Testis (tissue), 3 donors: ENCODE data around the gene TJP1. TPM values are rescaled to one million over a fixed set of nuclear protein-coding genes. Genes with fewer than 3 reads are reported as not detected.

Experiments
- DNase-seq: peaks from one replicate; pipeline ENCODE4 v3.0.0-alpha.2; 2019
- H3K27ac ChIP-seq, 2 donors: fragments of 200-600 bp; sonication (generic); one replicate each; pipeline ENCODE4 v1.5.1; 2019
- H3K27me3 ChIP-seq: fragments of 200-600 bp; sonication (generic); one replicate; pipeline ENCODE4 v1.5.1; 2019
- H3K36me3 ChIP-seq: fragments of 200-600 bp; sonication (generic); one replicate; pipeline ENCODE4 v1.5.1; 2017; ENCODE audit warnings: low read depth; ENCODE audit errors: missing control alignments
- H3K4me1 ChIP-seq: fragments of 200-600 bp; sonication (generic); one replicate; pipeline ENCODE4 v1.5.1; 2019
- H3K4me3 ChIP-seq, 2 donors: fragments of 200-600 bp; sonication (generic); one replicate each; pipeline ENCODE4 v1.5.1; 2017 to 2019
- H3K9me3 ChIP-seq: fragments of 200-600 bp; sonication (generic); one replicate; pipeline ENCODE4 v1.5.1; 2017
- POLR2A ChIP-seq: fragments of 450-650 bp; IDR thresholded peaks from one replicate; pipeline ENCODE4 v1.6.1; 2017; ENCODE audit warnings: antibody characterized with exemption, mild to moderate bottlenecking, moderate library complexity
- whole genome bisulfite sequencing, 2 donors: methylation state at CpG; one replicate each; pipeline ENCODE4 v1.1.5; 2018; 5-methylcytosine and 5-hydroxymethylcytosine counted together
- intact Hi-C: fragments of 100-400 bp; cut with DNase I; formaldehyde crosslinking; loops from one replicate; pipeline ENCODE4 v1.15.1; 2023; ENCODE audit warnings: low total_unique reads
- polyA plus RNA-seq: library from polyadenylated mRNA; stranded (reverse); fragments of 350-450 nt; fragmentation: Illumina TruSeq; extraction: RNeasy Lipid Tissue Mini Kit (QIAGEN cat#74804); gene quantifications from one replicate; pipeline ENCODE4 v1.2.3, GENCODE V29; 2014; ENCODE audit warnings: low read depth, low replicate concordance; ENCODE audit not compliant: insufficient read depth
- total RNA-seq, 2 donors: library from RNA; depleted of rRNA; stranded (reverse); fragments of >200 nt; gene quantifications; one replicate each; pipeline ENCODE4 v1.2.3, GENCODE V29; 2016
- TF ChIP-seq, protein P1 (sequence below), 3 experiments: fragments of 450-650 bp in 2 of 3; fragments of 200-600 bp in 1 of 3; sonication (generic) in 1 of 3; IDR thresholded peaks; one replicate each; pipeline ENCODE4 v1.5.1; 2016 to 2019; ENCODE audit warnings: antibody characterized with exemption in 3 of 3, mild to moderate bottlenecking in 2 of 3, moderate library complexity in 1 of 3

Gene TJP1
- total and polyA plus RNA-seq, 3 donors from 2014 or later, result 102 to 315 (median 255) TPM

DNA sequence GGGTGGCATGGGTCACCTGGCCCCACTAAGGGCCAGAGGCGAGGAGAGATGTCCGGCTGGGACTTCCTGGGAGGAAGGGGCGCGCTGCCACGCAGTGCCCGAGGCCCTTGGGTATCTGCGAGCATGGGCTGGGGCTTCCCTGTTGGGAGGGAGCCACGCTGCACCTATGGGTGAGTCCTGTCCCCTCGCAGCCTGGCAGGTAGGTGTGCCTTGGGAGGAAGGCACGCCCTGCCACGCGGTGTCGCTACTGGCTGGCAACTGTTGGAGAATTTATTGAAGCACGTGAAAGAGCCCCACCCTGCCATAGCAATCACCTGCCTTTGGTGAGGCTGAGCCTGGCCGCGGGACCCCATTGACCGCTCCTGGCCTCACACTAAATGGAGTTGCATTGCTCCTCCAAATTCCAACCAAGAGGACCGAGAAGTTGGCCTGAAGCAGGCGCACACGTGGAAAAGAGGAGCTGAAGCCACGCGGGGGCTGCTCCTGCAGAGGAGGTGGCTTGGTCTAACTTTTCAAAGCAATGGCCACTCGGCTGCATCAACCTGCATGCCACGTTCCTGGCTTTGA lies 134.2 kb downstream of the TJP1 start:
- H3K27me3 ChIP-seq, result no peaks in the 10 kb centered on the region

DNA sequence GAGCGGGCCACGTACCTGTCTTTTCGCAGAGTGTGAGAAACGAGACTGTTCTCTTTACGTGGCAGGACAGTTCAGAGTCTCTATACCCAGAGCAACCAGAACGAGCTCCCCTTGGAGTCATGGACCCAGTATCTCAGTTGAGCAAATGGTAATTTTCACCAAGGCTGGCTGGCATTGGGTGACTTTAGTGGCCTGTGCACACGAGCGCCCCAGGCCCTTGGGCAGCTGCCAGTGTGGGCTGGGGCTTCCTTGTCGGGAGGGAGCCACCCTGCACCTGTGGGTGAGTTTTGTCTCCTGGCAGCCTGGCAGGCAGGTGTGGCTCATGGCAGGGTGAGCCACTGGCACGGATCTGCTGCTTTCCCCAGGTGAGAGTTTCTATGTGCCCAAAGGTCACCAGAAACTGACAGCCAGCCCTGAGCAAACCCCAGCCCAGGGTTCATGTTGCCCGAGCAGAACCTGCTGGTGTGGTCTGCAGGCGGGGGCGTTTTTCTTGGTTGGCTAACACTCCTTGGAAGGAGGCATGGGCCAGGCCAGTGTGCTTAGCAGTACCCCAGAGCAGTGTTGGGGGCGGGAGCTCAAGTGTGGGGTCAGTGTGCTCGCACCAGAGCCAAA lies 135.0 kb downstream of the TJP1 start:
- TF ChIP-seq, protein P1, sequence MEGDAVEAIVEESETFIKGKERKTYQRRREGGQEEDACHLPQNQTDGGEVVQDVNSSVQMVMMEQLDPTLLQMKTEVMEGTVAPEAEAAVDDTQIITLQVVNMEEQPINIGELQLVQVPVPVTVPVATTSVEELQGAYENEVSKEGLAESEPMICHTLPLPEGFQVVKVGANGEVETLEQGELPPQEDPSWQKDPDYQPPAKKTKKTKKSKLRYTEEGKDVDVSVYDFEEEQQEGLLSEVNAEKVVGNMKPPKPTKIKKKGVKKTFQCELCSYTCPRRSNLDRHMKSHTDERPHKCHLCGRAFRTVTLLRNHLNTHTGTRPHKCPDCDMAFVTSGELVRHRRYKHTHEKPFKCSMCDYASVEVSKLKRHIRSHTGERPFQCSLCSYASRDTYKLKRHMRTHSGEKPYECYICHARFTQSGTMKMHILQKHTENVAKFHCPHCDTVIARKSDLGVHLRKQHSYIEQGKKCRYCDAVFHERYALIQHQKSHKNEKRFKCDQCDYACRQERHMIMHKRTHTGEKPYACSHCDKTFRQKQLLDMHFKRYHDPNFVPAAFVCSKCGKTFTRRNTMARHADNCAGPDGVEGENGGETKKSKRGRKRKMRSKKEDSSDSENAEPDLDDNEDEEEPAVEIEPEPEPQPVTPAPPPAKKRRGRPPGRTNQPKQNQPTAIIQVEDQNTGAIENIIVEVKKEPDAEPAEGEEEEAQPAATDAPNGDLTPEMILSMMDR (IDR thresholded peaks at IDR 0.05), result no peak
- TF ChIP-seq POLR2A, result no peak
- Histone ChIP-seq H3K4me1 (no peaks in the 10 kb centered on the region), H3K4me3 (peak overlapping the region in 1 of 2 donors; percentile 2), H3K36me3 (no peaks in the 10 kb centered on the region), H3K27ac (no peak overlapping the region), H3K27me3 (no peaks in the 10 kb centered on the region), H3K9me3 (no peaks in the 10 kb centered on the region)
- peak; percentile 16 for DNase-seq
- intact Hi-C loops, result no loop called here
- WGBS, 2 donors, result 45 to 61% methylated on average over 3 to 15 of the region's 15 CpGs

More for the DNA sequence above, 134.2 kb downstream of the TJP1 start:
- TF ChIP-seq, protein P1 (IDR thresholded peaks at IDR 0.05), result no peak
- TF ChIP-seq POLR2A, result no peak
- 29 to 64% methylated on average over 2 to 24 of the region's 24 CpGs for WGBS, 2 donors
- H3K36me3 ChIP-seq, result no peaks in the 10 kb centered on the region
- DNase-seq, result peak; percentile 14
- H3K4me1 ChIP-seq, result no peaks in the 10 kb centered on the region
- H3K9me3 ChIP-seq, result no peaks in the 10 kb centered on the region
- no peak overlapping the region for H3K4me3 ChIP-seq
- intact Hi-C loops, result no loop called here
- no peak overlapping the region for H3K27ac ChIP-seq

DNA sequence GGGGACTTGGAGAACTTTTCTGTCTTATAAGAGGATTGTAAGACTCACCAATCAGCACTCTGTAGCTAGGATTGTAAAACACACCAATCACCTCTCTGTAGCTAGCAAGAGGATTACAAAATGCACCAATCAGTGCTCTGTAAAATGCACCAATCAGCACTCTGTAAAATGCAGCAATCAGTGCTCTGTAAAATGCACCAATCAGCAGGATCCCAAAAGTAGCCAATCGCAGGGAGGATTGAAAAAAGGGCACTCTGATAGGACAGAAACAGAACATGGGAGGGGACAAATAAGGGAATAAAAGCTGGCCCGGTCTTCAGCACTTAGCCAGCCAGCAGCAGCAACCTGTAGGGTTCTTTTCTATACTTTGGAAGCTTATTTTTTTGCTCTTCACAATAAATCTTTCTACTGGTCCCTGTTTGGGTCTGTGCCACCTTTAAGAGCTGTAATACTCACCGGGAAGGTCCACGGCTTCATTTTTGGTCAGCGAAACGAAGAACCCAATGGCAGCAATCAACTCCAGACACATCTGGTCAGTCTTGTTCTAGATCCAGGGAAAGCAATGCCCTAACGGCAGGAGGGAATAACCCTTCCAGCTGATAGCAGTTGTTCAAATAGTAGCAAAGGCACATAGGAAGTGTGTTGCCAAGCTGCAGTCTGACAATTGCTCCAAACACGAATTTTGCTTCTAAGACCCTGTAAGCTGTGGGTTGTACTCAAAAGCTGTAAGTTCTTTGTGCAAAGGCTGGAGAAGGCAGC lies 135.6 kb downstream of the TJP1 start:
- no peaks in the 10 kb centered on the region for H3K36me3 ChIP-seq
- H3K4me3 ChIP-seq, result peak overlapping the region in 1 of 2 donors; percentile 2
- H3K9me3 ChIP-seq, result no peaks in the 10 kb centered on the region
- 43 to 60% methylated on average over 8 of the region's 8 CpGs for WGBS, 2 donors
- H3K27me3 ChIP-seq, result no peaks in the 10 kb centered on the region
- no peak overlapping the region for H3K27ac ChIP-seq
- intact Hi-C loops, result no loop called here
- peak; percentile 51 for DNase-seq
- TF ChIP-seq, protein P1 (IDR thresholded peaks at IDR 0.05), result no peak
- TF ChIP-seq POLR2A, result no peak
- no peaks in the 10 kb centered on the region for H3K4me1 ChIP-seq

DNA sequence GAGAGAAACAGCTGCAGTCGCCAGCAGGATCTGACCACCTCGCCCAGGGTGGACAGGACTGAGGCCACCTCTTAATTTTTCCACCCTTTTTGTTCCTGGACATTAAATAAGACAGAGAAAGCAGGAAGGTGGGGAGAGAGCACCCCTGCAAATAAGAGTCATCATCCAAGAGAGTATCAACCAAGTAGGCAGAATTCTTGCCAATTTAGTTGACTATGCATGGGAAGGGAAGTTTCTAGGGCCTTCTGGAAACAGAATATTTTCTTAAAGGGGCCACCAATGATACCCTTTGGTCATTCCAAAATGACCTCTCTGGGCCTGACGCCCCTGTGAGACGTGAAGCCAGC lies 136.2 kb downstream of the TJP1 start:
- Histone ChIP-seq H3K36me3 (no peaks in the 10 kb centered on the region), H3K4me1 (no peaks in the 10 kb centered on the region), H3K27me3 (no peaks in the 10 kb centered on the region), H3K4me3 (no peak overlapping the region), H3K9me3 (no peaks in the 10 kb centered on the region), H3K27ac (no peak overlapping the region)
- intact Hi-C loops, result no loop called here
- DNase-seq, result no peak
- 63 to 77% methylated on average over 4 of the region's 4 CpGs for WGBS, 2 donors
- TF ChIP-seq POLR2A, result no peak
- TF ChIP-seq, protein P1 (IDR thresholded peaks at IDR 0.05), result no peak
